ENCODE data around the gene NACA2. TPM values are rescaled to one million over a fixed set of nuclear protein-coding genes. Genes with fewer than 3 reads are reported as not detected.
A peak's percentile ranks its signal among the peaks of the same experiment; 100 is the strongest.

The NACA2 gene
- polyA plus RNA-seq, 1 donor, result 0.81 TPM

- Histone ChIP-seq H3K4me1 (ENCODE audit: control insufficient read depth, insufficient read depth, low read length) (no peaks in the 10 kb centered on the region), H3K9me3 (ENCODE audit: control insufficient read depth, low read depth, low read length) (no peaks in the 10 kb centered on the region), H3K36me3 (ENCODE audit: control insufficient read depth, insufficient read depth, low read length) (no peaks in the 10 kb centered on the region), H3K27me3 (ENCODE audit: control insufficient read depth, insufficient read depth, low read length) (peaks cover 9% of the 10 kb centered on the region), H3K4me3 (ENCODE audit: low read length) (no peak overlapping the region), H3K27ac (ENCODE audit: low read length) (no peak overlapping the region)
- DNase-seq, result no peak
- 100% methylated on average over 1 of the region's 4 CpGs for WGBS (ENCODE audit: insufficient coverage, low lambda C conversion rate)
Observed at GRCh38 chr17:61601297-61601696, 10.3 kb upstream of the NACA2 start.

GRCh38 chr17:61600621-61601020 is 9.6 kb upstream of the NACA2 start:
- H3K4me1 ChIP-seq (ENCODE audit: control insufficient read depth, insufficient read depth, low read length), result no peaks in the 10 kb centered on the region
- peaks cover 9% of the 10 kb centered on the region for H3K27me3 ChIP-seq (ENCODE audit: control insufficient read depth, insufficient read depth, low read length)
- no peaks in the 10 kb centered on the region for H3K36me3 ChIP-seq (ENCODE audit: control insufficient read depth, insufficient read depth, low read length)
- DNase-seq, result no peak
- H3K4me3 ChIP-seq (ENCODE audit: low read length), result no peak overlapping the region
- H3K9me3 ChIP-seq (ENCODE audit: control insufficient read depth, low read depth, low read length), result no peaks in the 10 kb centered on the region
- no peak overlapping the region for H3K27ac ChIP-seq (ENCODE audit: low read length)
- no CpG with 5 or more reads among the region's 2 CpGs for WGBS (ENCODE audit: insufficient coverage, low lambda C conversion rate)

GRCh38 chr17:61599608-61600007 is 8.6 kb upstream of the NACA2 start:
- H3K9me3 ChIP-seq (ENCODE audit: control insufficient read depth, low read depth, low read length), result no peaks in the 10 kb centered on the region
- DNase-seq, result no peak
- H3K4me1 ChIP-seq (ENCODE audit: control insufficient read depth, insufficient read depth, low read length), result no peaks in the 10 kb centered on the region
- no peak overlapping the region for H3K27ac ChIP-seq (ENCODE audit: low read length)
- H3K36me3 ChIP-seq (ENCODE audit: control insufficient read depth, insufficient read depth, low read length), result no peaks in the 10 kb centered on the region
- H3K4me3 ChIP-seq (ENCODE audit: low read length), result no peak overlapping the region
- H3K27me3 ChIP-seq (ENCODE audit: control insufficient read depth, insufficient read depth, low read length), result peaks cover 10% of the 10 kb centered on the region
- WGBS (ENCODE audit: insufficient coverage, low lambda C conversion rate), result no CpG with 5 or more reads among the region's 3 CpGs

GRCh38 chr17:61598014-61598413 is 7.0 kb upstream of the NACA2 start:
- Histone ChIP-seq H3K4me1 (ENCODE audit: control insufficient read depth, insufficient read depth, low read length) (no peaks in the 10 kb centered on the region), H3K4me3 (ENCODE audit: low read length) (no peak overlapping the region), H3K9me3 (ENCODE audit: control insufficient read depth, low read depth, low read length) (no peaks in the 10 kb centered on the region), H3K27me3 (ENCODE audit: control insufficient read depth, insufficient read depth, low read length) (peaks cover 18% of the 10 kb centered on the region), H3K27ac (ENCODE audit: low read length) (no peak overlapping the region), H3K36me3 (ENCODE audit: control insufficient read depth, insufficient read depth, low read length) (no peaks in the 10 kb centered on the region)
- no peak for DNase-seq
- WGBS (ENCODE audit: insufficient coverage, low lambda C conversion rate), result no CpG with 5 or more reads among the region's 2 CpGs

GRCh38 chr17:61597607-61598006 is 6.6 kb upstream of the NACA2 start:
- Histone ChIP-seq H3K4me1 (ENCODE audit: control insufficient read depth, insufficient read depth, low read length) (no peaks in the 10 kb centered on the region), H3K4me3 (ENCODE audit: low read length) (no peak overlapping the region), H3K27ac (ENCODE audit: low read length) (no peak overlapping the region), H3K27me3 (ENCODE audit: control insufficient read depth, insufficient read depth, low read length) (peaks cover 18% of the 10 kb centered on the region), H3K9me3 (ENCODE audit: control insufficient read depth, low read depth, low read length) (no peaks in the 10 kb centered on the region), H3K36me3 (ENCODE audit: control insufficient read depth, insufficient read depth, low read length) (no peaks in the 10 kb centered on the region)
- no peak for DNase-seq
- WGBS (ENCODE audit: insufficient coverage, low lambda C conversion rate), result no CpG with 5 or more reads among the region's 3 CpGs

- Histone ChIP-seq H3K27me3 (ENCODE audit: control insufficient read depth, insufficient read depth, low read length) (peaks cover 20% of the 10 kb centered on the region), H3K27ac (ENCODE audit: low read length) (no peak overlapping the region), H3K9me3 (ENCODE audit: control insufficient read depth, low read depth, low read length) (no peaks in the 10 kb centered on the region), H3K4me3 (ENCODE audit: low read length) (no peak overlapping the region), H3K4me1 (ENCODE audit: control insufficient read depth, insufficient read depth, low read length) (no peaks in the 10 kb centered on the region), H3K36me3 (ENCODE audit: control insufficient read depth, insufficient read depth, low read length) (no peaks in the 10 kb centered on the region)
- DNase-seq, result no peak
- 0% methylated on average over 1 of the region's 7 CpGs for WGBS (ENCODE audit: insufficient coverage, low lambda C conversion rate)
Observed at GRCh38 chr17:61595418-61596186, 4.6 kb upstream of the NACA2 start.

GRCh38 chr17:61594294-61594825 is 3.3 kb upstream of the NACA2 start:
- no peaks in the 10 kb centered on the region for H3K9me3 ChIP-seq (ENCODE audit: control insufficient read depth, low read depth, low read length)
- peaks cover 26% of the 10 kb centered on the region for H3K27me3 ChIP-seq (ENCODE audit: control insufficient read depth, insufficient read depth, low read length)
- DNase-seq, result no peak
- no peaks in the 10 kb centered on the region for H3K4me1 ChIP-seq (ENCODE audit: control insufficient read depth, insufficient read depth, low read length)
- WGBS (ENCODE audit: insufficient coverage, low lambda C conversion rate), result 100% methylated on average over 2 of the region's 5 CpGs
- no peak overlapping the region for H3K4me3 ChIP-seq (ENCODE audit: low read length)
- H3K27ac ChIP-seq (ENCODE audit: low read length), result no peak overlapping the region
- no peaks in the 10 kb centered on the region for H3K36me3 ChIP-seq (ENCODE audit: control insufficient read depth, insufficient read depth, low read length)

- no peaks in the 10 kb centered on the region for H3K4me1 ChIP-seq (ENCODE audit: control insufficient read depth, insufficient read depth, low read length)
- H3K27ac ChIP-seq (ENCODE audit: low read length), result no peak overlapping the region
- no peak overlapping the region for H3K4me3 ChIP-seq (ENCODE audit: low read length)
- DNase-seq, result peak in 1 of 2 donors; percentile 7
- WGBS (ENCODE audit: insufficient coverage, low lambda C conversion rate), result no CpG with 5 or more reads among the region's 7 CpGs
- H3K27me3 ChIP-seq (ENCODE audit: control insufficient read depth, insufficient read depth, low read length), result peaks cover 28% of the 10 kb centered on the region
- no peaks in the 10 kb centered on the region for H3K36me3 ChIP-seq (ENCODE audit: control insufficient read depth, insufficient read depth, low read length)
- no peaks in the 10 kb centered on the region for H3K9me3 ChIP-seq (ENCODE audit: control insufficient read depth, low read depth, low read length)
Observed at GRCh38 chr17:61593426-61593825, 2.4 kb upstream of the NACA2 start.

GRCh38 chr17:61591930-61592329 is 911 bp upstream of the NACA2 start:
- Histone ChIP-seq H3K27ac (ENCODE audit: low read length) (no peak overlapping the region), H3K9me3 (ENCODE audit: control insufficient read depth, low read depth, low read length) (no peaks in the 10 kb centered on the region), H3K4me3 (ENCODE audit: low read length) (no peak overlapping the region), H3K27me3 (ENCODE audit: control insufficient read depth, insufficient read depth, low read length) (peaks cover 20% of the 10 kb centered on the region), H3K36me3 (ENCODE audit: control insufficient read depth, insufficient read depth, low read length) (no peaks in the 10 kb centered on the region), H3K4me1 (ENCODE audit: control insufficient read depth, insufficient read depth, low read length) (no peaks in the 10 kb centered on the region)
- no peak for DNase-seq
- 86% methylated on average over 3 of the region's 8 CpGs for WGBS (ENCODE audit: insufficient coverage, low lambda C conversion rate)

- Histone ChIP-seq H3K4me3 (ENCODE audit: low read length) (no peak overlapping the region), H3K36me3 (ENCODE audit: control insufficient read depth, insufficient read depth, low read length) (no peaks in the 10 kb centered on the region), H3K27me3 (ENCODE audit: control insufficient read depth, insufficient read depth, low read length) (peaks cover 20% of the 10 kb centered on the region), H3K27ac (ENCODE audit: low read length) (no peak overlapping the region), H3K9me3 (ENCODE audit: control insufficient read depth, low read depth, low read length) (no peaks in the 10 kb centered on the region), H3K4me1 (ENCODE audit: control insufficient read depth, insufficient read depth, low read length) (no peaks in the 10 kb centered on the region)
- 100% methylated on average over 2 of the region's 5 CpGs for WGBS (ENCODE audit: insufficient coverage, low lambda C conversion rate)
- no peak for DNase-seq
Observed at GRCh38 chr17:61589990-61590389, 1.0 kb downstream of the NACA2 start.

All from large intestine (tissue), 3 donors.